Activated CD4-positive, alpha-beta T cell treated with anti-CD3 and anti-CD28 coated beads, Interleukin-2, amount 50 U/mL, for 16 hours (primary cell): ENCODE data around the gene ALOX5.
"Not testable (repeated sequence)": the region's sequence is repeated elsewhere in the genome, so short reads cannot be mapped to it uniquely, and the experiment has no call there.

Experiments
- DNase-seq: peaks from one replicate; pipeline ENCODE4 v3.0.0-alpha.2; 2020

Gene ALOX5

GRCh38 chr10:45373576-45374349 is at the start of gene ALOX5:
Gene ALOX5 (plus strand): TSS chr10:45374216. CDS start chr10:45374280, 64 bp downstream.
- DNase-seq: no peak

DNA sequence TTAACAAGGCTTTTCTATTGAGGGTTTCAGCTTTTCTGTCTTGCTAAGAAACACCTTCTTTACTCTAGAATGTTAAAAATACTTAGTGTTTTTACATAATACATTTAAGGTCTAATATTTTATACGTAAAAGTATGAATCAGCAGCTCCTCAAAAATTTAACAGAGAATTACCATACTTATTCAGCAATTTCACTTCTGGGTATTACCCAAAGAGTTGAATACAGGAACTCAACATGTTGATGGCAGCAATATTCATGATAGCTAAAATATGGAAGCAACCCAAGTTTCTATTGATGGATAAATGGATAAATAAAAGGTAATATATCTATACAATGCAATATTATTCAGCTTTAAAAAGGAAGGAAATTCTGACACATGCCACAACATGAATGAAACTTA is 48.9 kb upstream of the ALOX5 start:
- DNase-seq: no peak

DNA sequence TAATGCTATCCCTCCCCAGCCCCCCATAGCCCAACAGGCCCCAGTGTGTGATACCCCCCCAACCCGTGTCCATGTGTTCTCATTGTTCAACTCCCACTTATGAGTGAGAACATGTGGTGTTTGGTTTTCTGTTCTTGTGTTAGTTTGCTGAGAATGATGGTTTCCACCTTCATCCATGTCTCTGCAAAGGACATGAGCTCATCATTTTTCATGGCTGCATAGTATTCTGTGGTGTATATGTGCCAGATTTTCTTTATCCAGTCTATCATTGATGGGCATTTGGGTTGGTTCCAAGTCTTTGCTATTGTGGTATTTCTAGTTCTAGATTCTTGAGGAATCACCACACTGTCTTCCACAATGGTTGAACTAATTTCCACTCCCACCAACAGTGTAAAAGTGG is 47.2 kb upstream of the ALOX5 start:
- not testable (repeated sequence) for DNase-seq

- DNase-seq: not testable (repeated sequence)
Observed at GRCh38 chr10:45331824-45332223, 42.2 kb upstream of the ALOX5 start.

- no peak for DNase-seq
Observed at GRCh38 chr10:45339894-45340293, 34.1 kb upstream of the ALOX5 start.

GRCh38 chr10:45340420-45340819 is 33.6 kb upstream of the ALOX5 start:
- DNase-seq: not testable (repeated sequence)

DNA sequence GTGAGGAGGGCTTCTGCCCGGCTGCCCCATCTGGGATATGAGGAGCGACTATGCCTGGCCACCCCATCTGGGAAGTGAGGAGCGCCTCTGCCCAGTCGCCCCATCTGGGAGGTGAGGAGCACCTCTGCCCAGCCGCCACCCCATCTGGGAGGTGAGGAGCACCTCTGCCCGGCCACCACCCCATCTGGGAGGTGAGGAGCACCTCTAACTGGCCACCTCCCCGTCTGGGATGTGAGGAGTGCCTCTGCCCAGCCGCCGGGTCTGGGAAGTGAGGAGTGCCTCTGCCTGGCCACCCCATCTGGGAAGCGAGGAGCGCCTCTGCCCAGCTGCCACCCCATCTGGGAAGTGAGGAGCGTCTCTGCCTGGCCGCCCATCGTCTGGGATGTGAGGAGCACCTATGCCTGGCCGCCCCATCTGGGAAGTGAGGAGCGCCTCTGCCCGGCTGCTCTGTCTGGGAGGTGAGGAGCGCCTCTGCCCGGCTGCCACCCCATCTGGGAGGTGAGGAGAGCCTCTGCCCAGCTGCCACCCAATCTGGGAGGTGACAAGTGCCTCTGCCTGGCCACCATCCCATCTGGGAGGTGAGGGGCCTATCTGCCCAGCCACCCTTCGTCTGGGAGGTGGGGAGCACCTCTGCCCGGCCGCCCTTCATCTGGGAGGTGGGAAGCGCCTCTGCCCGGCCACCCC is 27.2 kb upstream of the ALOX5 start:
- DNase-seq: not testable (repeated sequence)

DNA sequence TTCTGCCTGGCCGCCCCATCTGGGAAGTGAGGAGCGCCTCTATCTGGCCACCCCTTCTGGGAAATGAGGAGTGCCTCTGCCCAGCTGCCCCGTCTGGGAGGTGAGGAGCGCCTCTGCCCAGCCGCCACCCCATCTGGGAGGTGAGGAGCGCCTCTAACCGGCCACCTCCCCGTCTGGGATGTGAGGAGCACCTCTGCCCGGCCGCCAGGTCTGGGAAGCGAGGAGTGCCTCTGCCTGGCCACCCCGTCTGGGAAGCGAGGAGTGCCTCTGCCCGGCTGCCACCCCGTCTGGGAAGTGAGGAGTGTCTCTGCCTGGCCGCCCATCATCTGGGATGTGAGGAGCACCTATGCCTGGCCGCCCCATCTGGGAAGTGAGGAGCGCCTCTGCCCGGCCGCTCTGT is 26.6 kb upstream of the ALOX5 start:
- not testable (repeated sequence) for DNase-seq

- DNase-seq: not testable (repeated sequence)
Observed at GRCh38 chr10:45348196-45348765, 25.7 kb upstream of the ALOX5 start.

DNA sequence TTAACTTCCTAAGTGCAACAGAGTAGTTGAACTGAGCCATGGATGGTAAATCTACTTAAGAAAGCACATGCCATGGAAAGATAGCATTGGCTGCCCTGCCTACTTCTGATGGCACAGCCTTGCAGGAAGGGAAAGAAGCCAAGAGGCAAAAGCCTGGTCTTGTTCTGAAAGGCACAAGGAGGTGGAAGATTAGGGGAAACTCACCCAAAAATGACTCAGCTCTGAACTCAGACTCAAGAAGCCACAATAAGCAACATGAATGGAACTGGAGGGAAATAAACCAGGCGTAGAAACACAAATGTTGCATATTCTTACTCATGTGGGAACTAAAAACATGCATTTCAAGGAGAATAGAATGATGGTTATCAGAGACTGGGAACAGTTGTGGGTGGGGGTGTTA is 20.8 kb upstream of the ALOX5 start:
- peak; percentile 41 for DNase-seq

DNA sequence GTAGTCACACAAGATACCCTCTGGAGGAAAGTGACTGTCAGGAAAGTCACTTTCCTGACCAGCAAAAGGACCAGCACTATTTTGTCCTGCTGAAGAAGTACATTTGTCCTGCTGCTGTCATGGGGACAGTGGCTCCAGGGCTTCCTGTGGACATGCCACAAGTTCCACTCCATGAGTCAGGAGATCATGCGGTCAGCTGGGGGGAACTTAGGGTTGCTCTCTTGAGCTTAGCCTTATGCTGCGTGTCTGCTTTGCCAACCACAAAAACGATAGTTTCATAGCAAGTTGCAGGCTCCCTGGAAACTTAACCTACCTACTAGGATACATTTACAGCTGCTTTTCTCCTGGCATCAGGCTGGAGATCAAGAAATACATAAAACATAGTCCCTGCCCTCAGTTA is 19.8 kb upstream of the ALOX5 start:
- DNase-seq: no peak

- no peak for DNase-seq
Observed at GRCh38 chr10:45355494-45355893, 18.5 kb upstream of the ALOX5 start.

DNA sequence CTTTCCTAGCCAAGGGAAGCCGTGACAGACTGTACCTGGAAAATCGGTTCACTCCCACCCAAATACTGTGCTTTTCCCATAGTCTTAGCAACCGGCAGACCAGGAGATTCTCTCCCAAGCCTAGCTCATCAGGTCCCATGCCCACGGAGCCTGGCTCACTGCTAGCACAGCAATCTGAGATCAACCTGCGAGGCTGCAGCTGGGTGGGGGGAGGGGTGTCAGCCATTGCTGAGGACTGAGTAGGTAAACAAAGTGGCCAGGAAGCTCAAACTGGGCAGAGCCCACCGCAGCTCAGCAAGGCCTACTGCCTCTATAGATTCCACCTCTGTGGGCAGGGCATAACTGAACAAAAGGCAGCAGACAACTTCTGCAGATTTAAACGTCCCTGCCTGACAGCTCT is 15.1 kb upstream of the ALOX5 start:
- DNase-seq: not testable (repeated sequence)

GRCh38 chr10:45361983-45362799 is 11.8 kb upstream of the ALOX5 start:
- DNase-seq: not testable (repeated sequence)

GRCh38 chr10:45367643-45368042 is 6.4 kb upstream of the ALOX5 start:
- DNase-seq: not testable (repeated sequence)

DNA sequence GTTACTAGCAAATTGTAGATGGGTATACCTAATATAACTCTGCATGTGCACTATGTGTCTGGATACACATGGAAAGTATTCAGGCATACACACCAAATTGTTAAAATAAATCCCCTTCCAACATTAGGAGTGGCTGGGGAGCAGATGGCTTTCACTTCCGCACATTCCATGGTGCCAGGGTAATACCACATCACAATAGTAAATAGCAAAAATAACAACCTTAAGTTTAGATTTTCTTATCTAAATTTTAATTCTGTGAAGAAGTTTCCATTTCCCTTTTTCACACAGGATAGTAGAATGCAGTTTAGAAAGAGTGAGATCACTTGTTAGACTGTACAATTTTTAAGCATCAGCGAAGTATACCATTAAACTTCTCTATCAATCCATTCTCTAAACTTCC is 5.8 kb upstream of the ALOX5 start:
- no peak for DNase-seq

GRCh38 chr10:45370202-45370955 is 3.6 kb upstream of the ALOX5 start:
- no peak for DNase-seq

- no peak for DNase-seq
Observed at GRCh38 chr10:45371560-45371959, 2.5 kb upstream of the ALOX5 start.

DNA sequence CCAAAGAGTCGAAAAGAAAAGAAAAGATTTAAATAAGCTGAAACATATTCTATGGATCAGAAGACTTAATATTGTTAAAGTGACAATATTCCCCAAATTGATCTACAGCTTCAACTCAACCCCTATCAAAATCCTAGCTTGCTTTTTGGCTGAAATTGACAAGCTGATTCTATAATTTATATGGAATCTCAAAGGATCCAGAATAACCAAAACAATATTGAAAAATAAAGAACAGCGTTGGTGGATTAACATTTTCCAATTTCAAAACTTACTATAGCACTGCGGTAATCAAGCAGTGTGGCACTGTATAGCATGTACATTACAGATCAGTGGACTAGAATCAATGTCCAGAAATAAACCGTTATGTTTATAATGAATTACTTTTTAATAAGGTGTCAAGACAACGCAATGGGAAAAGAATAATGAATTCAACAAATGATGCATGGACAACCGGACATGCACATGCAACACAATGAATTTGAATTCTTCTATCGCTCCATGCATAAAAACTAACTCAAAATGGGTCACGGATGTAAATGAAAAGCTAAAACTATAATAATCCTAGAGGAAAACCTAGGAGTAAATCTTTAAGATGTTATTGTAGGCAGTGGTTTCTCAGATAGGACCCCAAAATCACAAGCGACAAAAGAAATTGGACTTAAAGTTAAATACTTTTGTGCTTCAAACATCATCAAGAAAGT is 1.6 kb upstream of the ALOX5 start:
- DNase-seq: no peak

DNA sequence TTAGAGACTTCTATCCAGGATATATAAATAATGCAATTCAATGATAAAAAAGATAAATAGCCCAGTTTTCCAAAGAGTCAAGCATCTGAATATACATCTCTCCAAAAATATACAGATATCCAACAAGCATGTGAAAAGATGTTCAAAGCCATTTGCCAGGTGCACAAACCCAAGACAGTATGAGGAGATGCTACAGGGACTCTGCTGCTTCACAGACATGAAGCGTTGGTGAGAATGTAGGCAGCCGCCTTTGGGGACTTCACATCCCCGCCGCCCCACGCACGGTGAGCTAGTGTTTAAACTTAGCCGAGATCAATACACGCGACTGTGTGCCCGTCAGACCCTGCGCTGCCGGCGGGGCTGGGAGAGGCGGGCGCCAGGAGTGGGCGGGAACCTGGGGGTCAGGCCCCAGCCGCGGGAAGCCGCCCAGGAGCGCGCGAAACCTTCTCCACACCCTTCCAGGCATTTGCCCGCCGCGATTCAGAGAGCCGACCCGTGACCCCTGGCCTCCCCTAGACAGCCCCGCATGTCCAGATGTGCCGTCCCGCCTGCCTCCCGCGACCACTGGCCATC is 927 bp upstream of the ALOX5 start:
- no peak for DNase-seq

DNA sequence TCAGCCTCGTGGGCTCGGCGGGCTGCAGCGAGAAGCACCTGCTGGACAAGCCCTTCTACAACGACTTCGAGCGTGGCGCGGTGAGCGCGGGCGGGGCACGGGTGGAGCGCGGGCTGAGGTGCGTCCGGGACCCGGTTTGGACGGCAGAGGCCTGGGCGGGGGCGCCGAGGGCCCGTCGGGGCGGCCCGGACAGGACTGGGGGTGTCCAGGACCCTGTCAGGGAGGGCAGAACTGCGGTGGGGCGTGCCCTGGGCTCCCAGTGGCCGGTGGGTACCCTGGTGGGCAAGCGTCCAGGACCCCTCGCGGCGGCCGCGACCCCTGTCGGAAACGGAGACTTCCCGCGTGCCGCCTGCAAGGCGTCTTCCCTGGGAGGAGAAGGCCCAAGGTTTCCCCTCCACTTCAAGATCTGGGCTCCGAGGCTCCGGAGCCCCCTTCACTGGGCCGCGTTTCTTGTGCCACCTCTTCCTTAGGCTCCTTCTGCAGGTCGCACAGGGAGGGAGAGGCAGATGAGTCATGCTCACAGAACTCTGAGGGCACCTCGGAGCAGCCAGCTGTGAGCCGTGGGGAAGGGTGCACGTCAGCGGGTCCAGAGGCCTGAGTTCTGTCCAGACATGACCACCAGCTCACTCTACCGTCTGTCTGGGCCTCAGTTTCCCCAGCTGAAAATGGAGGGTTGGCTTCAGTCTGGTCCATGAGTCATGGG is 485 bp downstream of the ALOX5 start:
- no peak for DNase-seq
